Peyer's patch (tissue), 4 donors: Measurements from ENCODE around the gene SLC37A3. TPM values are rescaled to one million over a fixed set of nuclear protein-coding genes. Genes with fewer than 3 reads are reported as not detected.

ENCODE experiments used
- DNase-seq, 3 donors: peaks; one replicate each; pipeline ENCODE4 v3.0.0-alpha.2; 2017 to 2019
- H3K27ac ChIP-seq, 4 donors: fragments of 200-600 bp; sonication (generic); one replicate each; pipeline ENCODE4 v1.5.1; 2016 to 2019
- H3K27me3 ChIP-seq, 2 donors: fragments of 200-600 bp; sonication (generic); one replicate each; pipeline ENCODE4 v1.5.1; 2019
- H3K36me3 ChIP-seq, 3 donors: fragments of 200-600 bp; sonication (generic); one replicate each; pipeline ENCODE4 v1.5.1; 2016 to 2019
- H3K4me1 ChIP-seq, 4 donors: fragments of 200-600 bp; sonication (generic); one replicate each; pipeline ENCODE4 v1.5.1; 2016 to 2019
- H3K4me3 ChIP-seq, 4 donors: fragments of 200-600 bp; sonication (generic); 1 replicate in 3 of 4; 2 replicates in 1 of 4; pipeline ENCODE4 v1.5.1; 2016 to 2019; ENCODE audit warnings: mild to moderate bottlenecking in 1 of 4
- H3K9me3 ChIP-seq, 4 donors: fragments of 200-600 bp; sonication (generic); one replicate each; pipeline ENCODE4 v1.5.1; 2016 to 2019; ENCODE audit warnings: mild to moderate bottlenecking in 1 of 4
- POLR2A ChIP-seq, 2 donors: fragments of 450-650 bp; IDR thresholded peaks; one replicate each; pipeline ENCODE4 v1.5.1; 2017; ENCODE audit warnings: antibody characterized with exemption in 2 of 2, mild to moderate bottlenecking in 2 of 2, moderate library complexity in 2 of 2
- total RNA-seq, 4 donors: library from RNA; depleted of rRNA; stranded (reverse); fragments of >200 nt; gene quantifications; one replicate each; pipeline ENCODE4 v1.1.0, GENCODE V29; 2016
- TF ChIP-seq, protein P1 (sequence below), 6 experiments: fragments of 450-650 bp in 4 of 6; fragments of 200-600 bp in 2 of 6; sonication (generic) in 1 of 6; IDR thresholded peaks; one replicate each; pipeline ENCODE4 v1.5.1; 2017 to 2019; ENCODE audit warnings: antibody characterized with exemption in 6 of 6, mild to moderate bottlenecking in 3 of 6, moderate library complexity in 1 of 6

The SLC37A3 gene
- total RNA-seq, 4 donors from 2014 or later, result 45.4 to 124 (median 98.9) TPM

GRCh38 chr7:140403878-140404564, 5.7 kb upstream of the SLC37A3 start, which contains the start of gene RAB19:
TSS of gene RAB19 (plus strand) at chr7:140404058. CDS start at chr7:140407647, 3,589 bp downstream.
- peak within 1 kb of the TSS; percentile 51 to 79 (median 62) for H3K27ac ChIP-seq

GRCh38 chr7:140402178-140402835, 4.0 kb upstream of the SLC37A3 start:
- H3K4me3 ChIP-seq, result no peak overlapping the region
- no peaks in the 10 kb centered on the region for H3K36me3 ChIP-seq
- DNase-seq, result no peak
- H3K27me3 ChIP-seq, result no peaks in the 10 kb centered on the region
- H3K4me1 ChIP-seq, result peaks cover 0 to 5% (median 0%) of the 10 kb centered on the region in 4 donors
- no peaks in the 10 kb centered on the region for H3K9me3 ChIP-seq
- TF ChIP-seq, protein P1, sequence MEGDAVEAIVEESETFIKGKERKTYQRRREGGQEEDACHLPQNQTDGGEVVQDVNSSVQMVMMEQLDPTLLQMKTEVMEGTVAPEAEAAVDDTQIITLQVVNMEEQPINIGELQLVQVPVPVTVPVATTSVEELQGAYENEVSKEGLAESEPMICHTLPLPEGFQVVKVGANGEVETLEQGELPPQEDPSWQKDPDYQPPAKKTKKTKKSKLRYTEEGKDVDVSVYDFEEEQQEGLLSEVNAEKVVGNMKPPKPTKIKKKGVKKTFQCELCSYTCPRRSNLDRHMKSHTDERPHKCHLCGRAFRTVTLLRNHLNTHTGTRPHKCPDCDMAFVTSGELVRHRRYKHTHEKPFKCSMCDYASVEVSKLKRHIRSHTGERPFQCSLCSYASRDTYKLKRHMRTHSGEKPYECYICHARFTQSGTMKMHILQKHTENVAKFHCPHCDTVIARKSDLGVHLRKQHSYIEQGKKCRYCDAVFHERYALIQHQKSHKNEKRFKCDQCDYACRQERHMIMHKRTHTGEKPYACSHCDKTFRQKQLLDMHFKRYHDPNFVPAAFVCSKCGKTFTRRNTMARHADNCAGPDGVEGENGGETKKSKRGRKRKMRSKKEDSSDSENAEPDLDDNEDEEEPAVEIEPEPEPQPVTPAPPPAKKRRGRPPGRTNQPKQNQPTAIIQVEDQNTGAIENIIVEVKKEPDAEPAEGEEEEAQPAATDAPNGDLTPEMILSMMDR (IDR thresholded peaks at IDR 0.05), result no peak
- no peak for TF ChIP-seq POLR2A (IDR thresholded peaks at IDR 0.05)
- H3K27ac ChIP-seq, result no peak overlapping the region

More at GRCh38 chr7:140403878-140404564, 5.7 kb upstream of the SLC37A3 start, which contains the start of gene RAB19:
- Histone ChIP-seq H3K9me3 (no peaks in the 10 kb centered on the region), H3K4me1 (peaks cover 0 to 4% (median 0%) of the 10 kb centered on the region in 4 donors), H3K36me3 (no peaks in the 10 kb centered on the region), H3K4me3 (peak within 1 kb of the TSS; percentile 40 to 79 (median 54)), H3K27me3 (no peaks in the 10 kb centered on the region)
- TF ChIP-seq, protein P1 (IDR thresholded peaks at IDR 0.05), result peak in 1 of 6 experiments; percentile 15
- peak; percentile 32 to 47 for TF ChIP-seq POLR2A (IDR thresholded peaks at IDR 0.05)
- peak; percentile 62 to 82 (median 82) for DNase-seq

- no peak for TF ChIP-seq POLR2A (IDR thresholded peaks at IDR 0.05)
- TF ChIP-seq, protein P1 (IDR thresholded peaks at IDR 0.05), result no peak
- Histone ChIP-seq H3K9me3 (no peaks in the 10 kb centered on the region), H3K36me3 (no peaks in the 10 kb centered on the region), H3K4me3 (no peak overlapping the region), H3K27me3 (no peaks in the 10 kb centered on the region), H3K4me1 (peaks cover 0 to 7% (median 0%) of the 10 kb centered on the region in 4 donors), H3K27ac (no peak overlapping the region)
- DNase-seq, result no peak
Observed at GRCh38 chr7:140400381-140400780, 2.1 kb upstream of the SLC37A3 start.

- Histone ChIP-seq H3K27ac (no peak overlapping the region), H3K27me3 (no peaks in the 10 kb centered on the region), H3K9me3 (no peaks in the 10 kb centered on the region), H3K4me1 (peaks cover 0 to 7% (median 0%) of the 10 kb centered on the region in 4 donors), H3K36me3 (no peaks in the 10 kb centered on the region), H3K4me3 (peak overlapping the region in 2 of 4 donors; percentile 84 to 91)
- TF ChIP-seq, protein P1 (IDR thresholded peaks at IDR 0.05), result no peak
- TF ChIP-seq POLR2A (IDR thresholded peaks at IDR 0.05), result no peak
- DNase-seq, result no peak
Observed at GRCh38 chr7:140398821-140399220, 491 bp upstream of the SLC37A3 start.

DNA sequence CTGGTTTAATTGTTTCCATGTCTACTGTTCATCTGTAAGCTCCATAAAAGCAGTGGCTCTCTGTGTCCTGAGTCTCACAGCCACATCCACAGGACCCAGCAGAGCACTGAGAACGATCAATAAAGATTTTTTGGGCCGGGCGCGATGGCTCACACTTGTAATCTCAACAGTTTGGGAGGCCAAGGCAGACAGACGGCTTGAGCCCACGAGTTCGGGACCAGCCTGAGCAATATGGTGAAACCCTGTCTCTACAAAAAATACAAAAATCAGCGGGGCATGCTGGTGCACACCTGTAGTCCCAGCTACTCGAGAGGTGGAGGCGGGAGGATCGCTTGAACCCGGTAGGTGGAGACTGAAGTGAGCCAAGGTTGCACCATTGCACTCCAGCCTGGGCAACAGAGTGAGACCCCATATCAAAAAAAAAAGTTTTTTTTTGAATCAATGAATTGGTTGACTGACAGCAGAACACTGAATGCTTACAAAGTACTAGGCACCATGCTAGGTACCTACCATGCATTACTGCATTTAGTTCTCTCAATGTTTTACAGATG, 4.5 kb downstream of the SLC37A3 start:
- Histone ChIP-seq H3K9me3 (no peaks in the 10 kb centered on the region), H3K27me3 (no peaks in the 10 kb centered on the region), H3K4me3 (no peak overlapping the region), H3K27ac (no peak overlapping the region), H3K4me1 (peaks cover 0 to 10% (median 3%) of the 10 kb centered on the region in 4 donors), H3K36me3 (no peaks in the 10 kb centered on the region)
- no peak for DNase-seq
- TF ChIP-seq, protein P1 (IDR thresholded peaks at IDR 0.05), result no peak
- TF ChIP-seq POLR2A (IDR thresholded peaks at IDR 0.05), result no peak
